ENCODE data around the gene PHLDA2. TPM values are rescaled to one million over a fixed set of nuclear protein-coding genes. Genes with fewer than 3 reads are reported as not detected.

PHLDA2 gene
- total RNA-seq, 3 donors from 2014 or later = 6.9 to 11.0 (median 8.6) TPM

DNA sequence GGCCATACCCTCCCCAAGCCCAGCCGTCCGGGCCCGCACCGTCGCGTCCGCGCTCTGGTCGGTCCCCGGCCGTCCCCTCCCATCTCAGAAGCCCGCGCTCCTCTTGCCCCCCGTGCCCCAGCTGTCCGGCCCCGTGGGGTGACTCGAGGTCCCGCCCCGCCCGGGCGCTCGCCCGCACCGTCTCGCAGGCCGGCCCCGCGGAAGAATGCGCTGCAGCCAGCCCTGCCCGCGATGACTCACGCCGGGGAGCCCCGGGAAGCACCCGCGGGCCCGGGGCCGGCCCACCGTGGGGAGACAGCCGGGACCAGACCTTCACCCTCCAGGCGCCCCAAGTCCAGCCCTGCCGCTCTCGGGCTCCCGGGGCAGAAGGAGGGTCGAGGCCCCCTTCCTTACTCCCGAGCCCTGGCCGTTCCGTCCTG lies 320 bp upstream of the PHLDA2 start:
- H3K27me3 Mint-ChIP-seq (ENCODE audit: low read depth) = peaks cover 13% of the 10 kb centered on the region
- peak overlapping the region; percentile 79 for H3K4me3 Mint-ChIP-seq
- H3K36me3 Mint-ChIP-seq (ENCODE audit: insufficient read depth) = no peaks in the 10 kb centered on the region
- ATAC-seq (peak; percentile 47 to 51), DNase-seq (peak; percentile 38)
- H3K9me3 Mint-ChIP-seq = no peaks in the 10 kb centered on the region
- peaks cover 24% of the 10 kb centered on the region for H3K4me1 Mint-ChIP-seq (ENCODE audit: low read depth)

DNA sequence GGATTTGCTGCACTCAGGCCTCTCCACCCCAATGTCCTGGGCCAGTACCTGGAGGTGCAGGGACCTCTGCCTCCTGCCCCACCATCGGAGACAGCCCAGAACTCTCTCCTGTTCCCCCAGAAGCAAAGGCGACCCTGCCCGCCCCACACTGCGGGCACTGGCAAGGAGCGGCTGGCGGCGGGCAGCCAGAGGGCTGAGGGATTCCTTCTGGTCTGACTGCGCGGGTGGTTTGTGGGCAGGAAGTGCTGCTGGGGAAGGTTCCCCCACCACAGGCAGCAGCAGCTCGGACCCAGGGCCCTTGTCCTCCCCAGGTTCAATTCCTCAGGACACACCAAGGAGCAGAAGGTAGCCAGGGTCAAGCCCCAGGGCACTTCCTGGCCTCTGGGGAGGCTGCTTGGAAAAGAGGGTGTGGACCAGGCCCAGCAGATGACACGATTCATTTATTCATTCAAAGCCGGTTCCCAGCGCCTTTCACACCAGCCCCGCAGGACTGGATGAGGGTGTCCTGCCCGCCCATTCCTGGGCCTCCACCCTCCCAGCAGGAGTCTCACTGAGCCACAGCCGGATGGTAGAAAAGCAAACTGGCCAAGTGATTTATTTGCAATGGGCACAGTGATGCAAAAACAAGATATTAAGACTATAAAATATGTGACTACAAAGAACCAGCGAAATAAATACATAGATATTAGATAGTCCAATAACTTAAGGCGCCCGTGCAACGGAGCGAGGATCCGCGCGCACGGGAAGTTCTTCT lies 1.2 kb downstream of the PHLDA2 start:
- H3K4me3 Mint-ChIP-seq = peak overlapping the region; percentile 79
- DNase-seq (no peak), ATAC-seq (no peak)
- peaks cover 13% of the 10 kb centered on the region for H3K27me3 Mint-ChIP-seq (ENCODE audit: low read depth)
- H3K36me3 Mint-ChIP-seq (ENCODE audit: insufficient read depth) = no peaks in the 10 kb centered on the region
- no peaks in the 10 kb centered on the region for H3K9me3 Mint-ChIP-seq
- peaks cover 20% of the 10 kb centered on the region for H3K4me1 Mint-ChIP-seq (ENCODE audit: low read depth)

DNA sequence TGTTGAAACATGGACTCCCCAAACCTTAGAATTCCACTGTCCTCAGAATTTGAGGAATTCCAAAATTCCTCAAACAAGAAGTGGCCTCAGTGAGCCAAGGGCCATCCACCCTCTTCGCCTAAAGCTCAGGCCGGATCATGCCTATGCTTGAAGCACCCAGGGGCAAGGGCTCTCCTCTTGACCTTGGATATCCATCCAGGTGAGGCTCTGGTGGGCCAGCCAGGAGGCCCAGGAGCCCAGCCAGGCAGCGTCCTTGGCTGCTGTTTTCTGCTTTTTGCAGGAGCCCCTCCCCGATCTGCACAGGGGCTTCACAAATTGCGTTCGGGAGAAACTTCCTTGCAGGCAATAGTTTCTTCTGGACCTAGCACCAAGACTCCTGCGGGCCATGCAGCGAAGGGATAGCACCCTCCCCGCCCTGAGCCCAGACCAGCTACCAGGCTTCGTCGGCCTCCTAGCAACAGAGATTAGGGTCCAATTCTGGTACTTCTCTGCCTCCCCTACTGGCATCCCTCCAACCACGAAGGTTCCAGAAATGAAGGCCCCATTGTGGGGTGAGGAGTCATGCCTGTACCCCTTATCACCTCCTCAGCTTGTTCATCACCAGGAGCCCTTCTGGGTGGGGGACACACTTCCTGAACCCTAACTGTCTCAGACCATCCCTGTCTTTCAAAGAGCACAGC lies 2.0 kb downstream of the PHLDA2 start:
- H3K4me3 Mint-ChIP-seq = peak overlapping the region; percentile 79
- peaks cover 19% of the 10 kb centered on the region for H3K4me1 Mint-ChIP-seq (ENCODE audit: low read depth)
- H3K27me3 Mint-ChIP-seq (ENCODE audit: low read depth) = peaks cover 13% of the 10 kb centered on the region
- no peak for DNase-seq
- ATAC-seq = no peak
- no peaks in the 10 kb centered on the region for H3K9me3 Mint-ChIP-seq
- H3K36me3 Mint-ChIP-seq (ENCODE audit: insufficient read depth) = no peaks in the 10 kb centered on the region

DNA sequence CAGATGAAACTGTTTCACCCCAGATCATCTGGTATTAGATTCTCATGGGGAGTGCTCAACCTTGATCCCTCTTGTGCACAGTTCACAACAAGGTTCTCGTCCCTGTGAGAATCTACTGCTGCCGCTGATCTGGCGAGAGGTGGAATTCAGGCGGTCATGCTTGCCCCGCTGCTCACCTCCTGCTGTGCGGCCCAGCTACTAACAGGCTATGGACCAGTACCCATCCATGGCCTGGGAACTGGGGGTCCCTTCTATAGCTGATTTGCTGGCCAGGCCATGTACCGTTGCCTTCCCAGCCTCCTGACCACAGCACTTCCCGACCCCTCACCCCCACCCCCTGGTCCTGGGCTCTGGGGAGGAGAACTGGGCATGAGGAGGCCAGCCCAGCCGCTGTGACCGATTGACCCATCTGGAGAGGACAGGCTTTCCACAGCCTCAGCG lies 2.6 kb downstream of the PHLDA2 start:
- Mint-ChIP-seq H3K36me3 (ENCODE audit: insufficient read depth) (no peaks in the 10 kb centered on the region), H3K27me3 (ENCODE audit: low read depth) (peaks cover 13% of the 10 kb centered on the region), H3K4me3 (no peak overlapping the region), H3K9me3 (no peaks in the 10 kb centered on the region), H3K4me1 (ENCODE audit: low read depth) (peaks cover 19% of the 10 kb centered on the region)
- ATAC-seq = no peak
- DNase-seq = no peak

DNA sequence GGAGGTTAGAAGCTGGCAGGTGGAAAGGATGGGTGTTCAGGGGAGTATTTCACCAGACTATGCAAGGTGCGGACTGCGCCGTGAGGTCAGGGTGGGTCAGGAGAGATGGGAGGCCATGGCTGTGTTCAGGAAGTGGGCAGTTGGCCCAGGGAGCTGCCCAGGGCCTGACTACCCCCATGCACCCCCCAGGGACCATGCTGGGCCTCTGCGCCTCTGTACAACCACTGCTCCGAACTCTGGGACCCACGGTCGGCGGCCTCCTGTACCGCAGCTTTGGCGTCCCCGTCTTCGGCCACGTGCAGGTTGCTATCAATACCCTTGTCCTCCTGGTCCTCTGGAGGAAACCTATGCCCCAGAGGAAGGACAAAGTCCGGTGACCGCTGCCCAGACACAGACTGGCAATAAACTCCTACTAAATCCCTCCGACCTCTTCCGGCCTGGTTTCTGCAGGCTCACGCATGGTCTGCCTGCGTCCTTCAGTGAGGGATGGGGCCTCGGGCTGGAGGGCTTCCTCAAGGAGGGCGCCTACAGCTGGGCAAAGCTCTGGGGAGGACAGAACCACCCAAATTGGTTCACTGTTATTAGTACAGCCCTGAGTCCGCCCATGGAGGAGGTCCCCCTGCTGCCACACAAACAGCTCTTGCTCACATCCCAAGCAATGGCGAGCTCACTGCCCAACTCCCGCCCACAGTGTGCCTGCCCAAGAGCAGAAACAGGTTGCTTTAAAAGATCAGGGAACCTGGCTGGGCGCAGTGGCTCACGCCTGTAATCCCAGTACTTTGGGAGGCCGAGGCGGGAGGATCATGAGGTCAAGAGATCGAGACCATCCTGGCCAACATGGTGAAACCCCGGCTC lies 4.2 kb downstream of the PHLDA2 start:
- no peak overlapping the region for H3K4me3 Mint-ChIP-seq
- H3K4me1 Mint-ChIP-seq (ENCODE audit: low read depth) = peaks cover 15% of the 10 kb centered on the region
- H3K9me3 Mint-ChIP-seq = no peaks in the 10 kb centered on the region
- H3K27me3 Mint-ChIP-seq (ENCODE audit: low read depth) = peaks cover 13% of the 10 kb centered on the region
- ATAC-seq (no peak), DNase-seq (no peak)
- no peaks in the 10 kb centered on the region for H3K36me3 Mint-ChIP-seq (ENCODE audit: insufficient read depth)

DNA sequence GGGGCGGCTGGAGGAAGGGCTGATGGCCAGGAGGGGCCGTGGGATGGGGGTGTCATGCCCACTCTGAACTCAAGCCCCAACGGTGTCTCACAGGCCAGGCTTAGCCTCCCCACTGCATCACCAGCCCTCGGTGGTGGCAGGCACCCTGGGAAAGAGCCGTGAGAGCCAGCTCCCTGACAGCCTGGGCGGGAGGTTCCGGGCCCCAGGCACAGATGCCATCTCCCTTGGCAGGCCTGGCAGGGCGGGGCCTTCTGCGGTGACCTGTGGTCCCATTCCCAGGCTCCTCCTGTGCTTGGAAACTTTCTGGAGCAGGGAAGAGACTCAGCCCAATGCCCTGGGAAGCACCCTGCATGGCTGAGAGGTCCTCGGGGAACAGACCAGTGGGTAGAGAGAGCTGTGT lies 4.8 kb downstream of the PHLDA2 start:
- Mint-ChIP-seq H3K4me1 (ENCODE audit: low read depth) (peaks cover 12% of the 10 kb centered on the region), H3K27me3 (ENCODE audit: low read depth) (peaks cover 10% of the 10 kb centered on the region), H3K9me3 (no peaks in the 10 kb centered on the region), H3K4me3 (no peak overlapping the region), H3K36me3 (ENCODE audit: insufficient read depth) (no peaks in the 10 kb centered on the region)
- ATAC-seq (no peak), DNase-seq (no peak)

DNA sequence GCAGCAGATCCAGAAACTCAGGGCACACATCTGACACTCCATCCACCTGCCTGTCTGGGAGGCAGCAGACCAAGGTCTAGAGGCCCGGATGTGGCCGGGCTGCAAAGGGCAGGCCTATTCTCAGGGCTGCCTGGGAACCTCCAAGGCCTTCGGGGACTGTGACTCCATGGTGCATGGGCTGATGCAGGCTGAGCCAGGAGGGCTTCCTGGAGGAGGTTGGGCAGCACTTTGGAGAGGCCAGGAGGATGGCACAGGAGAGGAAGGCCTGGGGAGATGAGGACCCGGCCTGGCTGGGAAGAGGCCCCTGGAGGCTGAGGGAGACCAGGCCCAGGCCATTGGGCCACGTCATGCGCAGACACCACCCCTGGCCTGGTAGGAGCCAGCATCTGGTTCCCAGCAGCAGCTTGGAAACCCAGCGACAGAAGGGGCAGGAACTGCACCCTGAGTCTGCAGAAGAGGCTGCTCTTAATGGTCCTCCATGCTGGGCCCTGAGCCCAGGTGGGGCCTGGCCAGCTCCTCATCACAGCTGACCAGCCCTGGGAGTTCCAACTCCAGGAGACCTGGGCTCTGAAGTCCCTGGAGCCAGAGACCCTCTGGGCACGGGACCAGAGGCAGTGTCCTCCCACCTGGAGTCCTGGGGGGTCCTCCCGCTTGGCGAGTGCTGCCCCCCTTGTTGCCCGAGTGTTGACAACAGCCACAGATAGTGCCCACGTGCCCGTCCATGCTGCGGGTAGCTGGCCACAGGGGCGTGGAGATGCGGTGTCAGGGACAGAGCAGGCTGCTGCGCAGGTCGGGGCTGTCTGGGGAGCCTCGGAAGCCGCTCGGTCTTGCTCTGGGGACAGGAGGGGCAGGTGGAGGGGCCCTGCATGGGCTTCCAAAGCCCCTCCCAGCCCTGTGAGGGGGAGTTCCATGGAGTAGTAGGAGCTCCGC lies 5.5 kb downstream of the PHLDA2 start:
- DNase-seq (no peak), ATAC-seq (no peak)
- Mint-ChIP-seq H3K4me1 (ENCODE audit: low read depth) (peaks cover 9% of the 10 kb centered on the region), H3K9me3 (no peaks in the 10 kb centered on the region), H3K27me3 (ENCODE audit: low read depth) (peaks cover 8% of the 10 kb centered on the region), H3K36me3 (ENCODE audit: insufficient read depth) (no peaks in the 10 kb centered on the region), H3K4me3 (no peak overlapping the region)

DNA sequence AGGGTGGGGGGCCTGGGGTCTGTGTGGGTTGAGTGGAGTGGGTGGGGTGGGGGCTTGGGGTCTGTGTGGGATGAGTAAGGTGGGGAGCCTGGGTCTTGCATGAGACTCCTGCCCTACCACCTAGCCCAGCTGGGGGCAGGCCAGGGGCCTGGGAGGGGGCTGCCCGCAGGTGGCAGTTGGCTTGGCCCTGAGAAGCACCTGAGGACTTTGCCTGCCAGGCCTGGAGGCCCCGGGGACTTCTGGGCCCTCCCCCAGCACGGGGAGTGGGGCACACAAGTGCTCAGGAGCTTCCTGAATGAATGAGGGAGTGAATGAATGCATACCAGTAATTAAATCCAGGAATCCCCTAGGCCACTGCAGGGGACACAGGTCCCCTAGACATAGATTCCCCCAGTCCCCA lies 6.6 kb downstream of the PHLDA2 start:
- DNase-seq (no peak), ATAC-seq (no peak)
- Mint-ChIP-seq H3K4me1 (ENCODE audit: low read depth) (peaks cover 1% of the 10 kb centered on the region), H3K27me3 (ENCODE audit: low read depth) (peaks cover under 1% of the 10 kb centered on the region), H3K9me3 (no peaks in the 10 kb centered on the region), H3K4me3 (no peak overlapping the region), H3K36me3 (ENCODE audit: insufficient read depth) (no peaks in the 10 kb centered on the region)

DNA sequence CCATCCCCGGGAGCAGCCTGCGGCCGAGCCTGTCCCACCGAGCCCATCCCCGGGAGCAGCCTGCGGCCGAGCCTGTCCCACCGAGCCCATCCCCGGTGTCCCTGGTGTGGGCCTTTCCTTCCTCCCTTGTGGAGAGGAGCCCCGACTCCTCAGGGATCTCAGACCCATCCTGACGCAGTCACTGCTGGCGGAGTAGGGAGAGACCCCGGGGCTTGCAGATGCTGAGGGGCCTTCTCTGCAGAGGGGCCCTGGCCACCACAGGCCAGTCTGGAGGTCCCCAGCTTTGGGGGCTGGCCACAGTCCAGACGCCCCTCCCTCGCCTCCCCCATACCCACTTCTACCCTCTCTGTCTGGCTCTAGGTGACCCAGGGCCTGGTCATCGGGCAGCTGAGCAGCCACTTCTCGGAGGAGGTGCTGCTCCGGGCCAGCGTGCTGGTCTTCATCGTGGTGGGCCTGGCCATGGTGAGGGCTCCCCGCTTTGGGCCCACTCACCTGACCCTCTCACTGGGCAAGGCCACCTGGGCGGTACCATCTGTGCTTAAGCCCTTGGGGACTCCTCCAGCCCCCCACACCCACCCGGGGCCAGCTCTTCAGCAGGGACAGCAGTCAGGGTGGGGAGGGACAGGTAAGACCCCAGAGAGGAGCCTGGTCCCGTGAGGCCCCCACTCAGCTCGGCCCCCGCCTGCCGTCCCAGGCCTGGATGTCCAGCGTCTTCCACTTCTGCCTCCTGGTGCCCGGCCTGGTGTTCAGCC lies 7.3 kb downstream of the PHLDA2 start:
- H3K9me3 Mint-ChIP-seq = no peaks in the 10 kb centered on the region
- no peaks in the 10 kb centered on the region for H3K4me1 Mint-ChIP-seq (ENCODE audit: low read depth)
- no peaks in the 10 kb centered on the region for H3K36me3 Mint-ChIP-seq (ENCODE audit: insufficient read depth)
- H3K4me3 Mint-ChIP-seq = no peak overlapping the region
- DNase-seq = no peak
- ATAC-seq = no peak
- no peaks in the 10 kb centered on the region for H3K27me3 Mint-ChIP-seq (ENCODE audit: low read depth)

DNA sequence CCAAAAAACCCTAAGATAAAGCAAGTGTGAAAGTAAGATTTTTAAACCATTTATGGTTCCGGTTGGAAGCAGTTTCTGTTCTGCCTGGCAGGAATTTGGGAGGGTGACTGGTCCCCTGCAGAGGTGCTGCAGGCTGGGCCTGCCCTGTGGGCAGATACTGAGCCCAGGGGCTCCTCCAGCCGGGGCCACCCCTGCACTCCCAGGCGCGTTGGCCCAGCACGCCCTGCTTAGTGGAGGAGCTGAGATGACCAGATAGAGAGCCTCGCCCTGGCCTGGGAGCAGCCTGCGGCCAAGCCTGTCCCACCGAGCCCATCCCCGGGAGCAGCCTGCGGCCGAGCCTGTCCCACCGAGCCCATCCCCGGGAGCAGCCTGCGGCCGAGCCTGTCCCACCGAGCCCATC lies 8.0 kb downstream of the PHLDA2 start:
- no peaks in the 10 kb centered on the region for H3K27me3 Mint-ChIP-seq (ENCODE audit: low read depth)
- no peak for DNase-seq
- H3K4me1 Mint-ChIP-seq (ENCODE audit: low read depth) = no peaks in the 10 kb centered on the region
- ATAC-seq = no peak
- no peak overlapping the region for H3K4me3 Mint-ChIP-seq
- no peaks in the 10 kb centered on the region for H3K9me3 Mint-ChIP-seq
- no peaks in the 10 kb centered on the region for H3K36me3 Mint-ChIP-seq (ENCODE audit: insufficient read depth)

DNA sequence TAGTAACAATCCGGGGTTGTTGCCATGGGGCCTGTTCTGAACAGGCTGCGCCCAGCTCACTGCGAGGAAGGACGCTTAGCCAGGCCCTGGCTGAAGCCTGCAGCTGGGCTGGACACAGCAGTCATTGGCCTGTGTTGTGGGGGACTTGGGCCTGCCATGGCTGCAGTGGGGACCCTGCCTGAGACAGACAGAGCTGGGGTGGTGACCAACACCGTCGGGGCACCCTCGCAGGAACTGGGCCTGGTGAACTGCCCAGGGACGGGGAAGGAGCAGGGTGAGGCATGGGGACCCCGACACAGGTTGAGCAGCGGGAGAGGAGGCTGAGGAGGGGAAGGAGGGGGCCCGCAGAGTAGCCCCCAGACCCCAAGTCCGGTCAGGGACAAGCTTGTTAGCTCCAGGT lies 8.9 kb downstream of the PHLDA2 start:
- no peak for ATAC-seq
- Mint-ChIP-seq H3K27me3 (ENCODE audit: low read depth) (no peaks in the 10 kb centered on the region), H3K4me1 (ENCODE audit: low read depth) (no peaks in the 10 kb centered on the region)

DNA sequence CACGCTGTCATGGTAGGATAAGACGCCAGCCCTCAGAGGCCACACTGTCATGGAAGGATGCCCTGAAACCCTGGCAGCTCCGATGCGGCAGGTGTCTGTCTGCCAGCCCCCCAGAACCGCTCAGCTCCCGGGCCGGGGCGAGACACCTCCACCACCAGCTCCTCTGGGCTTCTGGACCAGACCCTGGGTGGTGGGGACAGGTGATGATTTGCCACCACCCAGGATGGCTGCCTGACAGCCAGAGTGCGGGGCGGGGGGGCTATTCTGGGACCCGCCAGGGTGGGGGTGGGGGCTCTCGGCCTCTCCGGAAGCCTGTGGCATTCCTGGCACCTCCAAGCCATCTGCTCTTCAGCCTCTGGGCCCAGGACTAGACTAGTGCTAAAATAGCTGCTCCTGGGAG lies 9.4 kb downstream of the PHLDA2 start:
- DNase-seq (no peak), ATAC-seq (no peak)
- Mint-ChIP-seq H3K9me3 (no peaks in the 10 kb centered on the region), H3K36me3 (ENCODE audit: insufficient read depth) (no peaks in the 10 kb centered on the region), H3K27me3 (ENCODE audit: low read depth) (no peaks in the 10 kb centered on the region), H3K4me1 (ENCODE audit: low read depth) (no peaks in the 10 kb centered on the region), H3K4me3 (no peak overlapping the region)

More for the DNA sequence above, 8.9 kb downstream of the PHLDA2 start:
- Mint-ChIP-seq H3K4me3 (no peak overlapping the region), H3K36me3 (ENCODE audit: insufficient read depth) (no peaks in the 10 kb centered on the region), H3K9me3 (no peaks in the 10 kb centered on the region)
- DNase-seq = no peak

DNA sequence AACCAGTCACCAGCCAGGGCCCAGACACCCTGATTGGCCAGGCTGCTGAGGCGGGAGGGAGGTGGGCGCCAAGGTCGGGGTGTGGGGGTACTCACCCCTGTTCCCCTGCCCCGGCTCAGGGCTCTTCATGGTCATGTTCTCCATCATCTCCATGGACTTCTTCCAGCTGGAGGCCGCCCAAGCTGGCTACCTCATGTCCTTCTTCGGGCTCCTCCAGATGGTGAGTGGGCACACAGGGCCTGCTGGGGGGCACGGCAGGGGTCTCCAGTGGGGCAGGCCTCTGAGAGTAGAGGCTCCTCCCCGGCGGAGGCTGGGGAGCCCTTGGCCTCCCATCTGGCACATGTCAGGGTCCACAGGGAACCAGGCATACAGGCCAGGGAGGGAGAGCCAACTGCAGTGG lies 10.0 kb downstream of the PHLDA2 start:
- no peaks in the 10 kb centered on the region for H3K36me3 Mint-ChIP-seq (ENCODE audit: insufficient read depth)
- ATAC-seq = no peak
- no peaks in the 10 kb centered on the region for H3K4me1 Mint-ChIP-seq (ENCODE audit: low read depth)
- H3K27me3 Mint-ChIP-seq (ENCODE audit: low read depth) = no peaks in the 10 kb centered on the region
- no peak for DNase-seq
- H3K9me3 Mint-ChIP-seq = no peaks in the 10 kb centered on the region
- H3K4me3 Mint-ChIP-seq = no peak overlapping the region
